BLaER1 (cell line): ENCODE data around the gene ZHX3.

ENCODE experiments used
- H3K27ac ChIP-seq: shearing (Covaris generic); formaldehyde crosslinking; 2 replicates; pipeline ENCODE4 v1.8.1; 2022
- H3K27me3 ChIP-seq: shearing (Covaris generic); formaldehyde crosslinking; 2 replicates; pipeline ENCODE4 v1.8.1; 2022
- H3K36me3 ChIP-seq: shearing (Covaris generic); formaldehyde crosslinking; 2 replicates; pipeline ENCODE4 v1.8.1; 2022
- H3K4me1 ChIP-seq: shearing (Covaris generic); formaldehyde crosslinking; 2 replicates; pipeline ENCODE4 v1.8.1; 2022
- H3K4me2 ChIP-seq: shearing (Covaris generic); formaldehyde crosslinking; 2 replicates; pipeline ENCODE4 v1.8.1; 2022
- H3K4me3 ChIP-seq: shearing (Covaris generic); formaldehyde crosslinking; 2 replicates; pipeline ENCODE4 v1.8.1; 2022
- H3K9ac ChIP-seq: shearing (Covaris generic); formaldehyde crosslinking; 2 replicates; pipeline ENCODE4 v1.8.1; 2022
- H3K9me3 ChIP-seq: shearing (Covaris generic); formaldehyde crosslinking; 2 replicates; pipeline ENCODE4 v1.8.1; 2022
- H4K20me1 ChIP-seq: shearing (Covaris generic); formaldehyde crosslinking; 2 replicates; pipeline ENCODE4 v1.8.1; 2022
- Cebpa-rat ChIP-seq: shearing (Covaris generic); IDR thresholded peaks from 2 replicates; pipeline ENCODE4 v1.8.1; 2022

ZHX3 gene

GRCh38 chr20:41182296-41183212 lies 135.0 kb downstream of the ZHX3 start:
- Histone ChIP-seq H3K27ac (no peak overlapping the region), H3K27me3 (no peaks in the 10 kb centered on the region)

GRCh38 chr20:41181567-41181966 lies 136.0 kb downstream of the ZHX3 start:
- Histone ChIP-seq H3K4me3 (no peak overlapping the region), H3K27ac (no peak overlapping the region), H4K20me1 (peaks cover 59% of the 10 kb centered on the region), H3K4me2 (no peak overlapping the region), H3K9ac (no peak overlapping the region), H3K9me3 (no peaks in the 10 kb centered on the region), H3K4me1 (no peaks in the 10 kb centered on the region), H3K27me3 (no peaks in the 10 kb centered on the region), H3K36me3 (peaks cover 56% of the 10 kb centered on the region)
- no peak for TF ChIP-seq Cebpa-rat

More at GRCh38 chr20:41182296-41183212, 135.0 kb downstream of the ZHX3 start:
- Histone ChIP-seq H3K9ac (no peak overlapping the region), H4K20me1 (peaks cover 49% of the 10 kb centered on the region), H3K36me3 (peaks cover 46% of the 10 kb centered on the region), H3K4me1 (no peaks in the 10 kb centered on the region), H3K9me3 (0 out of 2 replicates have a peak, but pooled peaks cover 3% of the 10 kb centered on the region), H3K4me3 (no peak overlapping the region), H3K4me2 (no peak overlapping the region)
- no peak for TF ChIP-seq Cebpa-rat

- Histone ChIP-seq H3K9ac (no peak overlapping the region), H3K9me3 (no peaks in the 10 kb centered on the region), H3K4me1 (no peaks in the 10 kb centered on the region), H3K27me3 (no peaks in the 10 kb centered on the region), H3K27ac (no peak overlapping the region), H4K20me1 (peaks cover 67% of the 10 kb centered on the region), H3K36me3 (peaks cover 64% of the 10 kb centered on the region), H3K4me2 (no peak overlapping the region), H3K4me3 (no peak overlapping the region)
- TF ChIP-seq Cebpa-rat = no peak
These were observed 136.8 kb downstream of the ZHX3 start for GRCh38 chr20:41180599-41181333.

- Histone ChIP-seq H3K4me2 (no peak overlapping the region), H3K4me1 (no peaks in the 10 kb centered on the region), H3K9me3 (no peaks in the 10 kb centered on the region), H3K36me3 (peaks cover 71% of the 10 kb centered on the region), H3K9ac (no peak overlapping the region), H3K27ac (no peak overlapping the region), H3K27me3 (no peaks in the 10 kb centered on the region), H4K20me1 (peaks cover 75% of the 10 kb centered on the region), H3K4me3 (no peak overlapping the region)
- TF ChIP-seq Cebpa-rat = no peak
These were observed 137.6 kb downstream of the ZHX3 start for GRCh38 chr20:41179961-41180360.

GRCh38 chr20:41178904-41179432 lies 138.6 kb downstream of the ZHX3 start:
- TF ChIP-seq Cebpa-rat = no peak
- no peak overlapping the region for H3K4me3 ChIP-seq
- no peaks in the 10 kb centered on the region for H3K4me1 ChIP-seq
- no peak overlapping the region for H3K4me2 ChIP-seq
- H4K20me1 ChIP-seq = peaks cover 79% of the 10 kb centered on the region
- H3K27ac ChIP-seq = no peak overlapping the region
- H3K9me3 ChIP-seq = no peaks in the 10 kb centered on the region
- H3K9ac ChIP-seq = no peak overlapping the region
- no peaks in the 10 kb centered on the region for H3K27me3 ChIP-seq
- peaks cover 74% of the 10 kb centered on the region for H3K36me3 ChIP-seq

GRCh38 chr20:41178495-41178894 lies 139.0 kb downstream of the ZHX3 start:
- no peak overlapping the region for H3K4me2 ChIP-seq
- H3K27me3 ChIP-seq = no peaks in the 10 kb centered on the region
- no peak for TF ChIP-seq Cebpa-rat
- no peaks in the 10 kb centered on the region for H3K4me1 ChIP-seq
- H3K9ac ChIP-seq = no peak overlapping the region
- H3K27ac ChIP-seq = no peak overlapping the region
- H4K20me1 ChIP-seq = peaks cover 81% of the 10 kb centered on the region
- no peak overlapping the region for H3K4me3 ChIP-seq
- peaks cover 79% of the 10 kb centered on the region for H3K36me3 ChIP-seq
- H3K9me3 ChIP-seq = no peaks in the 10 kb centered on the region

GRCh38 chr20:41177636-41178035 lies 139.9 kb downstream of the ZHX3 start:
- no peaks in the 10 kb centered on the region for H3K9me3 ChIP-seq
- no peaks in the 10 kb centered on the region for H3K27me3 ChIP-seq
- H3K4me3 ChIP-seq = no peak overlapping the region
- peaks cover 90% of the 10 kb centered on the region for H4K20me1 ChIP-seq
- H3K36me3 ChIP-seq = peaks cover 84% of the 10 kb centered on the region
- no peak for TF ChIP-seq Cebpa-rat
- no peak overlapping the region for H3K27ac ChIP-seq
- H3K4me1 ChIP-seq = no peaks in the 10 kb centered on the region
- H3K9ac ChIP-seq = no peak overlapping the region
- H3K4me2 ChIP-seq = no peak overlapping the region

- H3K4me1 ChIP-seq = no peaks in the 10 kb centered on the region
- no peak overlapping the region for H3K4me2 ChIP-seq
- TF ChIP-seq Cebpa-rat = no peak
- H3K27me3 ChIP-seq = no peaks in the 10 kb centered on the region
- no peak overlapping the region for H3K9ac ChIP-seq
- no peak overlapping the region for H3K4me3 ChIP-seq
- H3K36me3 ChIP-seq = peaks cover 87% of the 10 kb centered on the region
- no peaks in the 10 kb centered on the region for H3K9me3 ChIP-seq
- H3K27ac ChIP-seq = no peak overlapping the region
- H4K20me1 ChIP-seq = peaks cover 97% of the 10 kb centered on the region
These were observed 140.6 kb downstream of the ZHX3 start for GRCh38 chr20:41176711-41177552.

- Histone ChIP-seq H4K20me1 (peaks cover 98% of the 10 kb centered on the region), H3K27ac (no peak overlapping the region)
These were observed 141.7 kb downstream of the ZHX3 start for GRCh38 chr20:41175727-41176330.

More at GRCh38 chr20:41175727-41176330, 141.7 kb downstream of the ZHX3 start:
- Histone ChIP-seq H3K4me2 (no peak overlapping the region), H3K36me3 (peaks cover 89% of the 10 kb centered on the region), H3K9ac (no peak overlapping the region), H3K27me3 (peaks cover 4% of the 10 kb centered on the region; the same call in 1 of the 2 replicates), H3K4me1 (no peaks in the 10 kb centered on the region), H3K9me3 (no peaks in the 10 kb centered on the region), H3K4me3 (no peak overlapping the region)
- no peak for TF ChIP-seq Cebpa-rat
